H1 (cell line): ENCODE measurements around the gene PRKCI. TPM values are rescaled to one million over a fixed set of nuclear protein-coding genes. Genes with fewer than 3 reads are reported as not detected.

Experiments used
- EZH2 ChIP-seq: fragments of 200-600 bp; sonication (generic); IDR thresholded peaks from 2 replicates; pipeline ENCODE4 v1.7.1; 2012; ENCODE audit warnings: low read depth, mild to moderate bottlenecking, moderate library complexity, low read length, inconsistent platforms; ENCODE audit not compliant: severe bottlenecking
- GABPA ChIP-seq: IDR thresholded peaks from 2 replicates; pipeline ENCODE4 v1.6.1; 2011; ENCODE audit warnings: mild to moderate bottlenecking, low read length, moderate library complexity, borderline replicate concordance; ENCODE audit not compliant: insufficient read depth
- POLR2A ChIP-seq, 2 experiments: IDR thresholded peaks; 1 replicate in 1 of 2; 2 replicates in 1 of 2; pipeline ENCODE4 v1.6.1; 2011; ENCODE audit warnings: low read depth in 2 of 2, low read length in 2 of 2, mild to moderate bottlenecking in 2 of 2; ENCODE audit errors: control extremely low read depth in 1 of 2
- RBBP5 ChIP-seq: IDR thresholded peaks from 2 replicates; pipeline ENCODE4 v1.7.1; 2012; ENCODE audit warnings: low read depth, mild to moderate bottlenecking, inconsistent platforms, low read length, moderate library complexity, borderline replicate concordance
- polyA plus RNA-seq, 7 experiments: library from polyadenylated mRNA; depleted of rRNA in 3 of 7; stranded (reverse) in 5 of 7; unstranded in 2 of 7; fragments of >200 nt in 5 of 7; fragments of 200-250 nt in 2 of 7; gene quantifications; 1 replicate in 5 of 7; 2 replicates in 1 of 7; 4 replicates in 1 of 7; pipeline versions ENCODE4 v1.2.1 to v1.2.3, GENCODE V29; 2011 to 2013; ENCODE audit warnings: missing spikeins in 2 of 7, mixed read lengths in 2 of 7
- total RNA-seq: library from RNA; stranded (reverse); fragmentation: NEBNext Ultra II Directional; extraction: Animal tissue kit (Norgen Biotek cat#: 25700); gene quantifications from 2 replicates; pipeline ENCODE4 v1.2.1, GENCODE V29; 2021

PRKCI gene
- total and polyA plus RNA-seq, 2 of the 8 experiments (the other 6 are each of a cell fraction or from before 2014, with no cell fraction given), result 24.3 to 100.0 TPM

DNA sequence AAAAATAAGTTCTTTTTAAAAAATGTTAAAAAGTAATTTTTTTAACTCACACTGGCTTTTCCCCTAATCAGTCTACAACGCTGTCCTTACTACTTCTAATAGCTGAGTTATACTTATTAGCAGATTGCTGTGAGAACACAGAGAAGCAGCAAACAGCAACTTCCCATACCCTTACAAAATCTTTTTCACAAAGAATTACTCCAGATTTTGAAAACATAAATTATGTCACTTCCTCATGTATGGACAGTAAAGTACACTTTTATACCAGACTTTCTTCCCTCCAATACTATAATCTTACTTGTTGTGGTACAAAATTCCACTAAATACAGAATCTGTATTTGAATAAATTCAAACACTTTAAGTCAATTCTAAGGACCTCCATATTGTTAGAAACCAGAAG, 42.8 kb upstream of the PRKCI start (continued):
- TF ChIP-seq GABPA (no peak), EZH2 (no peak), RBBP5 (no peak), POLR2A (IDR thresholded peaks at IDR 0.05; ENCODE audit: control extremely low read depth in 1 of 2, low read depth in 2 of 2, low read length in 2 of 2) (no peak)
